HepG2 (cell line): ENCODE data around the gene MED12.

ENCODE experiments used
- KAT2B ChIP-seq: fragments of 150-350 bp; IDR thresholded peaks from 2 replicates; pipeline ENCODE4 v1.6.1; 2014; ENCODE audit warnings: low read depth, low read length, borderline replicate concordance
- TF ChIP-seq, protein P1 (sequence below): sonication (generic); formaldehyde crosslinking; IDR thresholded peaks from 2 replicates; pipeline ENCODE4 v1.5.0; 2020; ENCODE audit warnings: mild to moderate bottlenecking, missing genetic modification reagents, borderline replicate concordance

DNA sequence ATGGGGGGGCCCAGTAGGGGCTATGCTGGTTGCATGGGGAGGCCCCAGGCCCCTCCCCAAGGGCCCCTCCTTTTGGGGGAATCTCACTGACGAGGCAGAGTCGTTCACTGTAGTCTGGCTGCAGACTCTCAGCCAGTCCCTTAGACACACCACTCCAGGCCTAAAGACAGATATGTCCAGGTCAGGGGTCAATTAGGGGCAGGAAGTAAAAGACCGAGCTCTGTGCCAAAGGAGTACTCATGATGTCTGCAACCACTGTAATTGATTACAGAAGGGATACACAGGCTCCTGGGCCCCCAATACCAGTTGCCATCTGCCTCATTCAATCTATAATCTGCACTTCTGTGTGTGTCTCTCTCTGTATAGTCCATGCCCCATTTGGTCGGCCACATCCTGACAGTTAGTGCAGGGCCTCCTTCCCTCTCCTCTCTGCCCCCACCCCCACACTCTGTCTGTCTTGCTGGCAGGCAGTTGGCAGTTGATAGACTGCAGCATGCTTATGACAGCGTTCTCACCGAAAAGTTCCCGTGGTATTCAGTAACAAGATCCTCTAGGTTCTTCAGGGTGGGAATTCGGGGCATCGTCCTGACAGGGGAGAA, 10.5 kb upstream of the MED12 start:
- TF ChIP-seq, protein P1, sequence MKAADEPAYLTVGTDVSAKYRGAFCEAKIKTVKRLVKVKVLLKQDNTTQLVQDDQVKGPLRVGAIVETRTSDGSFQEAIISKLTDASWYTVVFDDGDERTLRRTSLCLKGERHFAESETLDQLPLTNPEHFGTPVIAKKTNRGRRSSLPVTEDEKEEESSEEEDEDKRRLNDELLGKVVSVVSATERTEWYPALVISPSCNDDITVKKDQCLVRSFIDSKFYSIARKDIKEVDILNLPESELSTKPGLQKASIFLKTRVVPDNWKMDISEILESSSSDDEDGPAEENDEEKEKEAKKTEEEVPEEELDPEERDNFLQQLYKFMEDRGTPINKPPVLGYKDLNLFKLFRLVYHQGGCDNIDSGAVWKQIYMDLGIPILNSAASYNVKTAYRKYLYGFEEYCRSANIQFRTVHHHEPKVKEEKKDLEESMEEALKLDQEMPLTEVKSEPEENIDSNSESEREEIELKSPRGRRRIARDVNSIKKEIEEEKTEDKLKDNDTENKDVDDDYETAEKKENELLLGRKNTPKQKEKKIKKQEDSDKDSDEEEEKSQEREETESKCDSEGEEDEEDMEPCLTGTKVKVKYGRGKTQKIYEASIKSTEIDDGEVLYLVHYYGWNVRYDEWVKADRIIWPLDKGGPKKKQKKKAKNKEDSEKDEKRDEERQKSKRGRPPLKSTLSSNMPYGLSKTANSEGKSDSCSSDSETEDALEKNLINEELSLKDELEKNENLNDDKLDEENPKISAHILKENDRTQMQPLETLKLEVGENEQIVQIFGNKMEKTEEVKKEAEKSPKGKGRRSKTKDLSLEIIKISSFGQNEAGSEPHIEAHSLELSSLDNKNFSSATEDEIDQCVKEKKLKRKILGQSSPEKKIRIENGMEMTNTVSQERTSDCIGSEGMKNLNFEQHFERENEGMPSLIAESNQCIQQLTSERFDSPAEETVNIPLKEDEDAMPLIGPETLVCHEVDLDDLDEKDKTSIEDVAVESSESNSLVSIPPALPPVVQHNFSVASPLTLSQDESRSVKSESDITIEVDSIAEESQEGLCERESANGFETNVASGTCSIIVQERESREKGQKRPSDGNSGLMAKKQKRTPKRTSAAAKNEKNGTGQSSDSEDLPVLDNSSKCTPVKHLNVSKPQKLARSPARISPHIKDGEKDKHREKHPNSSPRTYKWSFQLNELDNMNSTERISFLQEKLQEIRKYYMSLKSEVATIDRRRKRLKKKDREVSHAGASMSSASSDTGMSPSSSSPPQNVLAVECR, result no peak
- TF ChIP-seq KAT2B, result no peak
